Measurements from ENCODE around the gene METTL9. TPM values are rescaled to one million over a fixed set of nuclear protein-coding genes. Genes with fewer than 3 reads are reported as not detected.

The METTL9 gene
- total and polyA plus RNA-seq, 2 experiments from 2014 or later: 72.5 to 152 TPM

GRCh38 chr16:21590796-21591195 lies 8.6 kb upstream of the METTL9 start:
- DNase-seq (ENCODE audit: low spot score) (no peak), ATAC-seq (no peak)
- no peak overlapping the region for H3K27ac ChIP-seq (ENCODE audit: low read depth)
- H4K20me1 ChIP-seq (replicated peaks; ENCODE audit: insufficient read depth): no peaks in the 10 kb centered on the region
- H3K36me3 ChIP-seq (ENCODE audit: insufficient read depth): no peaks in the 10 kb centered on the region
- H3K79me2 ChIP-seq (replicated peaks; ENCODE audit: insufficient read depth): no peaks in the 10 kb centered on the region
- H3K9me3 Mint-ChIP-seq: no peaks in the 10 kb centered on the region
- H3K4me2 ChIP-seq: no peak overlapping the region
- H2AFZ ChIP-seq: no peak overlapping the region
- no peak overlapping the region for H3K4me3 ChIP-seq
- no peaks in the 10 kb centered on the region for H3K4me1 ChIP-seq (ENCODE audit: insufficient read depth)
- H3K27ac Mint-ChIP-seq: no peak overlapping the region
- H3K36me3 Mint-ChIP-seq (ENCODE audit: low read depth): no peaks in the 10 kb centered on the region
- H3K4me3 Mint-ChIP-seq: no peak overlapping the region
- no peaks in the 10 kb centered on the region for H3K27me3 Mint-ChIP-seq (ENCODE audit: insufficient read depth, low read depth, poor library complexity)
- no peak for TF ChIP-seq POLR2AphosphoS5 (IDR thresholded peaks at IDR 0.05; ENCODE audit: low read depth)
- no peak for TF ChIP-seq REST (IDR thresholded peaks at IDR 0.05; ENCODE audit: unreplicated experiment)
- no peak for TF ChIP-seq ETS1 (IDR thresholded peaks at IDR 0.05)
- TF ChIP-seq NANOG (IDR thresholded peaks at IDR 0.05; ENCODE audit: borderline replicate concordance): no peak
- TF ChIP-seq EZH2phosphoT487 (IDR thresholded peaks at IDR 0.05; ENCODE audit: unreplicated experiment): no peak
- TF ChIP-seq JUNB (IDR thresholded peaks at IDR 0.05; ENCODE audit: unreplicated experiment): no peak
- TF ChIP-seq STAT1 (IDR thresholded peaks at IDR 0.05; ENCODE audit: unreplicated experiment): no peak
- TF ChIP-seq ZNF331 (CRISPR knock-in tag; IDR thresholded peaks at IDR 0.05; ENCODE audit: low read depth): no peak
- TF ChIP-seq EZH2 (IDR thresholded peaks at IDR 0.05; ENCODE audit: low read depth, unreplicated experiment): no peak
- TF ChIP-seq CREB1 (CRISPR knock-in tag; IDR thresholded peaks at IDR 0.05; ENCODE audit: low read depth): no peak
- TF ChIP-seq ZNF462 (CRISPR knock-in tag; IDR thresholded peaks at IDR 0.05): no peak
- no peak for TF ChIP-seq ZNF114 (CRISPR knock-in tag; IDR thresholded peaks at IDR 0.05)
- no peak for TF ChIP-seq CTCF (conservative IDR thresholded peaks at IDR 0.05; ENCODE audit: low read depth in 2 of 2)
- H3K9me2 ChIP-seq (ENCODE audit: insufficient read depth): no peaks in the 10 kb centered on the region
- H3F3A ChIP-seq (replicated peaks; ENCODE audit: low read depth): no peaks in the 10 kb centered on the region
- no peaks in the 10 kb centered on the region for H3K27me3 ChIP-seq (ENCODE audit: insufficient read depth)
- no peaks in the 10 kb centered on the region for H3K4me1 Mint-ChIP-seq

Measured in GM23338 (cell line).